ENCODE results near the gene MYO1D.
A peak's percentile ranks its signal among the peaks of the same experiment; 100 is the strongest.

Gene MYO1D

DNA sequence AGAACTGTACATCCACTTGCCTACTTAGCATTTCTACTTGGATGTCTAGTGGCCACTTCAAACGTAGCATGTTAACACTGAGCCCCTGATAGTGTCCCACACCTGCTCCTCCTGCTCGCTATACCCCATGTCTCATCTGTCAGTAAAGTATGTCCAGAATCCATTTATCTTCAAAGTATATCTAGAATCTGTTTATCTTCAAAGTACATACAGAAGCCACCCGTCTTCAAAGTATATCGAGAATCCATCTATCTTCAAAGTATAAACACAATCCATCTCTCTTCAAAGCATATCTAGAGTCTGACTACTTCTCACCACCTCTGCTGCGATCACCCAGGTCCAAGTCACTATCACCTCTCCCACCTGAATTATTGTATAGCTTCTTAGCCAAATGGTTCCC is 43.8 kb downstream of the MYO1D start:
- DNase-seq (ENCODE audit: low read depth): no peak
- H3K4me3 ChIP-seq (ENCODE audit: low read length): no peak overlapping the region
- TF ChIP-seq, protein P1, sequence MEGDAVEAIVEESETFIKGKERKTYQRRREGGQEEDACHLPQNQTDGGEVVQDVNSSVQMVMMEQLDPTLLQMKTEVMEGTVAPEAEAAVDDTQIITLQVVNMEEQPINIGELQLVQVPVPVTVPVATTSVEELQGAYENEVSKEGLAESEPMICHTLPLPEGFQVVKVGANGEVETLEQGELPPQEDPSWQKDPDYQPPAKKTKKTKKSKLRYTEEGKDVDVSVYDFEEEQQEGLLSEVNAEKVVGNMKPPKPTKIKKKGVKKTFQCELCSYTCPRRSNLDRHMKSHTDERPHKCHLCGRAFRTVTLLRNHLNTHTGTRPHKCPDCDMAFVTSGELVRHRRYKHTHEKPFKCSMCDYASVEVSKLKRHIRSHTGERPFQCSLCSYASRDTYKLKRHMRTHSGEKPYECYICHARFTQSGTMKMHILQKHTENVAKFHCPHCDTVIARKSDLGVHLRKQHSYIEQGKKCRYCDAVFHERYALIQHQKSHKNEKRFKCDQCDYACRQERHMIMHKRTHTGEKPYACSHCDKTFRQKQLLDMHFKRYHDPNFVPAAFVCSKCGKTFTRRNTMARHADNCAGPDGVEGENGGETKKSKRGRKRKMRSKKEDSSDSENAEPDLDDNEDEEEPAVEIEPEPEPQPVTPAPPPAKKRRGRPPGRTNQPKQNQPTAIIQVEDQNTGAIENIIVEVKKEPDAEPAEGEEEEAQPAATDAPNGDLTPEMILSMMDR (IDR thresholded peaks at IDR 0.05; ENCODE audit: insufficient read depth, low read depth, low read length, missing control alignments): no peak

DNA sequence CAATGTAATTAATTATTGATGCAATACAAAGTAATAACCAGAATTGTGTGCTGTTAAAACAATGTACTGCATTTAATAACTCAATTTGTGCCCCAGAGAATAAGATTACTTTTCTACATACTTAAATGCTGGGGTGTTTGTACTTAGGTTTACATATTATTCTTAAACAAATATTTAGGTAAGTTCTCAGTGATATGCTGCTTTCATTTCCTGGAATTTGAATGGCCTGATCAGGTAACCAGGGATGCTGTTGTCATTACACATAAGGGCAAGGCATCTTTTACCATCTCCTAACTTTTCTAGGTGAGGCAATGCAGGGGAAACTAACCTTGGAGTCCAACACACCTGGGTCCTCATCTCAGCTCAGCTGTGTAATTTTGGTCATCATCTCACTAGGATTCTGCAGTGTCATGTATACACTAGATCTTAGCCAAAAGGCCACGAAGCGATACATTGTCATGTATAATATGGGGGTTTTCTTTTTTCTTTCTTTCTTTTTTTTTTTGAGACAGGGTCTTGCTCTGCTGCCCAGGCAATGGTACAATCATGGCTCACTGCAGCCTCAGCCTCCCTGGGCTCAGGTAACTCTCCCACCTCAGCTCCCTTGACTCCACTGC is 45.2 kb downstream of the MYO1D start:
- no peak for DNase-seq (ENCODE audit: low read depth)
- no peak overlapping the region for H3K4me3 ChIP-seq (ENCODE audit: low read length)
- TF ChIP-seq, protein P1 (IDR thresholded peaks at IDR 0.05; ENCODE audit: insufficient read depth, low read depth, low read length, missing control alignments): no peak

DNA sequence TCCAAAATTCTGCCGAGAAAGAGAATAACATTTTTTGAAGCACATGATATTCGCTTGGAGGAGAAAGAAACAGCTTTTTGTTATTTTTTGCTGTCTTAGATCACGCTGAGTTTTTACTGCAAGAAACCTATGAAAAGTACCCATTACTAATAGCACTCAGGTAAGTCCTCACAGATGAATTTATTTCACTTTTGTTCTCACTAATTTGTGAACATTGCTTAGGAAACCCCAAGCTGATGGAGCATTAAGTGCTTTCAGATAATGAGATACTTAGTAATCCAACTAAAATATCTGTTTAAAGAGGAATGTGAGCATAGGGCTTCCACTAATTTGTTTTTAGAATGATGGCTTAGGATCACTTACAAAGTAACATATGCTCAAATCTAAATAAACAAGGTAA is 45.7 kb downstream of the MYO1D start:
- no peak for DNase-seq (ENCODE audit: low read depth)
- no peak overlapping the region for H3K4me3 ChIP-seq (ENCODE audit: low read length)
- TF ChIP-seq, protein P1 (IDR thresholded peaks at IDR 0.05; ENCODE audit: insufficient read depth, low read depth, low read length, missing control alignments): no peak

DNA sequence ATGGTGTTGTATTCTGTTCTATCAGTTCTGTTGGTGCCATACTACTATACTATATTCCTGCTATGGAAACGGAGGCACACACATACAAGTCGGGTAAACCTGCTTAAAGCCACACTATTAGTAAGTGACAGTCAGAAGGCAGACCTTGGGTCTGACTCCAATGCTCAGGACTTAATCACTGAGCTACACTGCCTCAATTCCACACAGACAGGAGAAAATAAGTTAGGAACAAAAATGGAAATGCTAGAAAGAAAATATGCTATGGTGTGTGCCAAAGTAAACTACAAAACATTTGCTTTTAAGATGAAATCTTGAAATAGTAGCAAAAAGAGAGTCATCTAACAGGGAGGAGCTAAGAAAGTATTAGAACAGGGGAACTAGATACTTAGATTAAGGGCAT is 48.1 kb downstream of the MYO1D start:
- TF ChIP-seq, protein P1 (IDR thresholded peaks at IDR 0.05; ENCODE audit: insufficient read depth, low read depth, low read length, missing control alignments): no peak
- DNase-seq (ENCODE audit: low read depth): no peak
- peak overlapping the region; percentile 21 for H3K4me3 ChIP-seq (ENCODE audit: low read length)

DNA sequence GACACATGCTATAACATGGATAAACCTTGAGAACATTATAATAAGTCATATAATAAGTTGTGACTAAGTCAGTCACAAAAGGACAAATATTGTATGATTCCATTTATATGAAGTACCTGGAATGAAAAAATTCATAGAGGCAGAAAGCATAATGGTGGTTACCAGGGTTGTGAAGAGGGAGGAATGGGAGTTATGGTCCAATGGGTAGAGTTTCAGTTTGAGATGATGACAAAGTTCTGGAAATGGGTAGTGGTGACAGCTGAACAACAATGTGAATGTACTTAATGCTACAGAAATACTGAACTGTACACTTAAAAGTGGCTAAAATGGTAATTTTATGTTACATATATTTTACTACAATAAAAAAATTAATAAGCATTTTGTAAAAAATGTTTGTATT is 49.7 kb downstream of the MYO1D start:
- no peak for DNase-seq (ENCODE audit: low read depth)
- H3K4me3 ChIP-seq (ENCODE audit: low read length): no peak overlapping the region
- TF ChIP-seq, protein P1 (IDR thresholded peaks at IDR 0.05; ENCODE audit: insufficient read depth, low read depth, low read length, missing control alignments): no peak

DNA sequence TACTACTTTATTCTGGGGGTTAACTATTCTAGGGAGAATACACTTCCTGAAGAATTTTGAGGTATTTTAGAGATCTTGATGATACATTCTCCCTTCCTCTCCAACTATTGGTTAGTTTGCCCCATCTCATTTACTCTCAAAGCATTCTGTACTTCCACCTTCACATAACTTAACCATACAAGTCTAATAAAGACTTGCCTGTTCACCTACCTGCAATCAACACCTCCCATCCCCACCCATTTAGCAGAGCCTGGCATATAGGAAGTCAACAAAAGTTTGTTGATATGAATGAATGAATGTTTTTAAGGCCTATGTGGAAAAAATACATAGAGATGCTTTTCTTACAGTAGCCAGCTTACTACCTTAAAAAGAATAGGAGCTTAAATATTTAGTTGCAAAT is 50.8 kb downstream of the MYO1D start:
- H3K4me3 ChIP-seq (ENCODE audit: low read length): no peak overlapping the region
- TF ChIP-seq, protein P1 (IDR thresholded peaks at IDR 0.05; ENCODE audit: insufficient read depth, low read depth, low read length, missing control alignments): no peak
- DNase-seq (ENCODE audit: low read depth): no peak

DNA sequence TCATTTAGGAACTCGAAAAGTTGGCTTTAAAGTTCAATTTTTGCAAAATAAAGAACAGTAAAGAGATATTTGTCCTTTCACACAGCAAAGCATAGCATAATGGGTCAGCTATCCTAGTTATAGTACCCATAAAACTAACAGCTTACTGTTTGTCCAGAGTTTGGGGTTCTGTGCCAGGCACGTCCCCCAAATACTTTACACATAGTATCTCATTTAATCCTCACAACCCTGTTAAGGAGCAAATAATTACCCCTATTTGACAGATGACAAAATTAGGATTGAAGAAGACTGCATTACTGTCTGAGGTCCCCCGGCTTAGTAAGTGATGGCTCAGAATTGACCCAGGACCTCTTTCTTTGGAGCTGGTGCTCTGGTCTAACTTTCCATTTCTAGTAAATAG is 52.6 kb downstream of the MYO1D start:
- no peak for DNase-seq (ENCODE audit: low read depth)
- TF ChIP-seq, protein P1 (IDR thresholded peaks at IDR 0.05; ENCODE audit: insufficient read depth, low read depth, low read length, missing control alignments): no peak
- no peak overlapping the region for H3K4me3 ChIP-seq (ENCODE audit: low read length)

Measured in epithelial cell of esophagus (primary cell).